Prostate gland (tissue), 2 donors: Measurements from ENCODE around the gene LBHD2.

Experiments
- CTCF ChIP-seq, 4 experiments: fragments of 200-600 bp in 2 of 4; fragments of 450-650 bp in 2 of 4; sonication (generic) in 2 of 4; IDR thresholded peaks; 1 replicate in 3 of 4; 2 replicates in 1 of 4; pipeline ENCODE4 v1.5.1; 2016 to 2019; ENCODE audit warnings: antibody characterized with exemption in 4 of 4, mild to moderate bottlenecking in 2 of 4, moderate library complexity in 2 of 4
- POLR2A ChIP-seq: fragments of 450-650 bp; IDR thresholded peaks from one replicate; pipeline ENCODE4 v1.6.1; 2016; ENCODE audit warnings: antibody characterized with exemption, mild to moderate bottlenecking
- POLR2AphosphoS5 ChIP-seq: sonication (generic); formaldehyde crosslinking; IDR thresholded peaks from one replicate; pipeline ENCODE4 v1.6.1; 2017; ENCODE audit warnings: antibody characterized with exemption

- no peak for TF ChIP-seq POLR2A
- no peak for TF ChIP-seq CTCF (IDR thresholded peaks at IDR 0.05)
- TF ChIP-seq POLR2AphosphoS5: no peak
Observed at GRCh38 chr14:103045371-103045869, 38.6 kb upstream of the LBHD2 start.
